Psoas muscle (tissue), 8 donors: ENCODE data around the gene RSPRY1. TPM values are rescaled to one million over a fixed set of nuclear protein-coding genes. Genes with fewer than 3 reads are reported as not detected.

ENCODE experiments used
- ATAC-seq, 4 donors: fragments of 200-7000 bp; cut with Tn5 transposase; one replicate each; pipeline ENCODE4 v1.9.1; 2020; ENCODE audit warnings: moderate library complexity in 3 of 4, mild to moderate bottlenecking in 2 of 4
- DNase-seq, 2 donors: peaks; one replicate each; pipeline ENCODE4 v3.0.0-alpha.2; 2020
- H3K27ac ChIP-seq: fragments of 200-600 bp; one replicate; pipeline ENCODE4 v1.8.0; 2022
- H3K27me3 ChIP-seq, 3 donors: fragments of 200-600 bp in 1 of 3; one replicate each; pipeline versions ENCODE4 v1.6.1 to v1.8.0; 2013 to 2022; ENCODE audit warnings: low read length in 2 of 3, mild to moderate bottlenecking in 2 of 3, moderate library complexity in 1 of 3; ENCODE audit not compliant: insufficient read depth in 3 of 3
- H3K36me3 ChIP-seq, 2 donors: fragments of 200-600 bp in 1 of 2; one replicate each; pipeline versions ENCODE4 v1.6.1 to v1.8.0; 2013 to 2022; ENCODE audit warnings: low read depth in 1 of 2, mild to moderate bottlenecking in 1 of 2, moderate library complexity in 1 of 2; ENCODE audit not compliant: insufficient read depth in 1 of 2
- H3K4me1 ChIP-seq: fragments of 200-600 bp; one replicate; pipeline ENCODE4 v1.8.0; 2022
- H3K4me3 ChIP-seq: fragments of 200-600 bp; one replicate; pipeline ENCODE4 v1.8.0; 2022; ENCODE audit warnings: mild to moderate bottlenecking
- H3K9me3 ChIP-seq: fragments of 200-600 bp; one replicate; pipeline ENCODE4 v1.8.0; 2022
- WGBS, 3 donors: extraction: QIAGEN DNeasy Blood & Tissue Kit; methylation state at CpG; one replicate each; pipeline versions ENCODE4 v1.1.6 to v1.1.7; 2013; 5-methylcytosine and 5-hydroxymethylcytosine counted together
- intact Hi-C, 2 donors: fragments of 100-400 bp; cut with DNase I; formaldehyde crosslinking; loops; one replicate each; pipeline versions ENCODE4 v1.11.0 to v1.14.2; 2022
- polyA plus RNA-seq, 3 donors: library from polyadenylated mRNA; stranded (reverse); fragments of 200-250 nt; gene quantifications; one replicate each; pipeline ENCODE4 v1.2.3, GENCODE V29; 2013
- total RNA-seq, 4 donors: library from RNA; stranded (reverse); fragmentation: NEBNext Ultra II Directional in 2 of 4; extraction: Animal tissue kit (Norgen Biotek cat#: 25700) in 2 of 4; gene quantifications; one replicate each; pipeline versions ENCODE4 v1.2.1 to v1.2.4, GENCODE V29; 2021 to 2023
- TF ChIP-seq, protein P1 (sequence below): fragments of 200-600 bp; IDR thresholded peaks from one replicate; pipeline ENCODE4 v1.8.0; 2022; ENCODE audit warnings: antibody characterized with exemption
- donor health status: healthy with polysubstance abuse.
- donor health status: DM: no; HTN: no; CAD: no; lungs with moderate emphysema.
- donor health status: Bipolar disorder and iron deficiency.
- donor health status: healthy.
- donor health status: DM: yes; HTN: yes; CAD: no.
- donor health status: DM: no; HTN: no; CAD: no.
- donor health status: DM: no; HTN: no; CAD: no.
- donor health status: DM: yes; HTN: yes; CAD: no.

The RSPRY1 gene
- total and polyA plus RNA-seq, 7 donors = 7.1 to 19.5 (median 15.2) TPM

DNA sequence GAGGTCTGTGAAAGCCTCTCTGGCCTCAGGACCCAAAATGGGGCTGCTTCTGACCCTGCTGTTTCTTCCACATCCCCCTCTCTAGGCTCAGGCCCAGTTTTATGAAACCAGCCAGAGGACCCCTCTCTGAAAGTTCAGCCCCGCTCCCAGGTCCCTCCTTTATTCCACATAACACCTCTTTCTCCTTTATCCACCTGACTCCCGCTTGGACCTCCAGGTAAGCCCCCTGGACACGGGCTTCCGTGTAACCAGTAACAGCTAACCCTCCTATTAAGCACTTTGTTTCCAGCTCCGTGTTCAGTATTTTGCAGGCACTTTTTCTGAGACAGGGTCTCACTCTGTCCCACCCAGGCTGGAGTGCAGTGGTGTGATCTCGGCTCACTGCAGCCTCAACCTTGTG lies 37.6 kb upstream of the RSPRY1 start:
- intact Hi-C loops = loop anchor here in 1 of 2 donors (10.0 kb wide), 1 partner anchor 54 kb away; the partner anchor contains the start of gene CPNE2
- no peak for DNase-seq
- WGBS, 3 donors = 90 to 97% (median 93%) methylated on average over 6 of the region's 6 CpGs
- Histone ChIP-seq H3K4me3 (no peak overlapping the region), H3K4me1 (peaks cover 21% of the 10 kb centered on the region), H3K9me3 (no peaks in the 10 kb centered on the region), H3K27me3 (no peaks in the 10 kb centered on the region), H3K36me3 (peaks cover 0 to 29% of the 10 kb centered on the region in 2 donors), H3K27ac (peak overlapping the region; percentile 36)
- ATAC-seq = no peak
- TF ChIP-seq, protein P1, sequence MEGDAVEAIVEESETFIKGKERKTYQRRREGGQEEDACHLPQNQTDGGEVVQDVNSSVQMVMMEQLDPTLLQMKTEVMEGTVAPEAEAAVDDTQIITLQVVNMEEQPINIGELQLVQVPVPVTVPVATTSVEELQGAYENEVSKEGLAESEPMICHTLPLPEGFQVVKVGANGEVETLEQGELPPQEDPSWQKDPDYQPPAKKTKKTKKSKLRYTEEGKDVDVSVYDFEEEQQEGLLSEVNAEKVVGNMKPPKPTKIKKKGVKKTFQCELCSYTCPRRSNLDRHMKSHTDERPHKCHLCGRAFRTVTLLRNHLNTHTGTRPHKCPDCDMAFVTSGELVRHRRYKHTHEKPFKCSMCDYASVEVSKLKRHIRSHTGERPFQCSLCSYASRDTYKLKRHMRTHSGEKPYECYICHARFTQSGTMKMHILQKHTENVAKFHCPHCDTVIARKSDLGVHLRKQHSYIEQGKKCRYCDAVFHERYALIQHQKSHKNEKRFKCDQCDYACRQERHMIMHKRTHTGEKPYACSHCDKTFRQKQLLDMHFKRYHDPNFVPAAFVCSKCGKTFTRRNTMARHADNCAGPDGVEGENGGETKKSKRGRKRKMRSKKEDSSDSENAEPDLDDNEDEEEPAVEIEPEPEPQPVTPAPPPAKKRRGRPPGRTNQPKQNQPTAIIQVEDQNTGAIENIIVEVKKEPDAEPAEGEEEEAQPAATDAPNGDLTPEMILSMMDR = no peak

DNA sequence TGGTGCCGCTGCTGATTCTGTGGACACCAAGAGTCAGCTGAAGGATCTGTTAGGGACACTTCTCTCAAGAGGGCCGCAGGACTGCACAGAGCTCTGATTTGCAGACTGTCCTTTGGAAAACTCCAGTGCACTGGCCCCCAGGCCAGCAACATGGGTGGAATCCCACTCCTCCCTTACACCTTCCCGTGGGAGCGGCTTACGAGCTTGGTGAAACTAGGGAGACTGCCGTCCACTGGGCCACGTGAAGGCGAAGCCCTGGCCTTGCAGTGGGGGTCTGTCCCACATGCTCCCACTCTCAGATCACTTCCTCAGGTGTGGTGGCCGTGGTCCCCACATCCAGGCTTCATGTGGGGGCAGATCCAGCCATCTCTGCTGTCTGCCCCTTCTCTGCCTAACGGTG lies 36.7 kb upstream of the RSPRY1 start:
- Histone ChIP-seq H3K9me3 (no peaks in the 10 kb centered on the region), H3K27ac (no peak overlapping the region), H3K4me3 (no peak overlapping the region), H3K4me1 (peaks cover 21% of the 10 kb centered on the region), H3K36me3 (peaks cover 1 to 38% of the 10 kb centered on the region in 2 donors), H3K27me3 (no peaks in the 10 kb centered on the region)
- intact Hi-C loops = loop anchor here in 1 of 2 donors (10.0 kb wide), 1 partner anchor 55 kb away; the partner anchor contains the start of gene CPNE2
- no peak for ATAC-seq
- 95 to 97% (median 97%) methylated on average over 10 of the region's 10 CpGs for WGBS, 3 donors
- TF ChIP-seq, protein P1 = no peak
- DNase-seq = no peak

DNA sequence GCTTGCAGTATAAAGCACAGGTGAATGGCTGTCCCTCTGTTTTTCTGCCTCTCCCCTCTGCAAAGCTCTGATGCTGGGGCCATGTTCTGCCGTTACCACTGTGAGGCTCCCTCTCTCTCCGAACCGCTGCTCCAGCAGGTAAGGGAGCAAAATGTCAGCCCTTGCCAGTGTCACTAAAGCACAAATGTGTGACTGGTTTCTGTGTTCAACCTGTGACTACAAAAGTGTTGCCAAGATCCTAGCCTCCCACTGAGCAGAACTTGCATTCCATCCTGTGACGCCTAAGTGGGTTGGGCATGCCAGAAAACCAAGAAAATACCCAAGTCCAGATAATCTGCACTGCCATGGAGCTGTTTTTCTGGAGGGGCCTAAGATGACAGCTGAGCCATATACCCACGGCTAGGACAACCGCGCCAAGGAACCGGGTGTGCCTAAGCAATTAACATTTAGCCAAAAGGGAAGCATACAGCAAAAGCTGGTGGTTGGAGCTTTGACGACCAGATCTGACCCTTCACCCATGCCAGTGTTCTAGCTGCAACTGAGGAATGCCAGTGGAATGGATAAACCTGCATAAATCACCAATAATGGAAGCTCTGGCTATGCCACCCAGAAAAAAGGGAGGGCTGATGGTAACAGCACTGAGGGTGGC lies 35.3 kb upstream of the RSPRY1 start:
- 71 to 77% (median 74%) methylated on average over 9 of the region's 9 CpGs for WGBS, 3 donors
- Histone ChIP-seq H3K27me3 (no peaks in the 10 kb centered on the region), H3K4me1 (peaks cover 15% of the 10 kb centered on the region), H3K27ac (no peak overlapping the region), H3K9me3 (no peaks in the 10 kb centered on the region), H3K36me3 (peaks cover 2 to 50% of the 10 kb centered on the region in 2 donors), H3K4me3 (no peak overlapping the region)
- no peak for DNase-seq
- TF ChIP-seq, protein P1 = no peak
- intact Hi-C loops = loop anchor here in 1 of 2 donors (10.0 kb wide), 1 partner anchor 64 kb away; no protein-coding TSS in a partner anchor
- ATAC-seq = no peak

DNA sequence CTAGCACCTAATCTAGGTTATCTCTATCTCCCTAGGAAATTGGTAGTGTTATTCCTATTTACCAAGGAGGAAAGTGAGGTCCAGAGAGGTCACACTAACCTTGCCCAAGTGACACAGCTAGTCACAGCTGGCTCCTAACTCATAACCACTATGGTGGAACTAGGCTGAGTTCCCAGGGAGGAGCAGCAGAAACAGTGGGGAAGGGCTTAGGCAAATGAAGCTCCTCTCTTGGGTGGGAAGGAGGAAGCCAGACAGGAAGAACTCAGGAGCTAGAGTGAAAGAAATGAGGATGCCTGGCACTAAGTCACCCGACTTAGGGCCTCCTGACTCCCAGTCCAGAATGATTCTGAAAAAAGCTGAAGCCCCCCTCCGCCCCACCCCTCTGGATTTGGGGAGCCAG lies 34.8 kb upstream of the RSPRY1 start:
- peaks cover 15% of the 10 kb centered on the region for H3K4me1 ChIP-seq
- H3K27me3 ChIP-seq = no peaks in the 10 kb centered on the region
- DNase-seq (no peak), ATAC-seq (no peak)
- peaks cover 2 to 55% of the 10 kb centered on the region in 2 donors for H3K36me3 ChIP-seq
- TF ChIP-seq, protein P1 = no peak
- intact Hi-C loops = loop anchor here in 1 of 2 donors (10.0 kb wide), 1 partner anchor 63 kb away; no protein-coding TSS in a partner anchor
- no peak overlapping the region for H3K27ac ChIP-seq
- H3K4me3 ChIP-seq = no peak overlapping the region
- WGBS, 3 donors = 72 to 88% (median 78%) methylated on average over 2 of the region's 2 CpGs
- no peaks in the 10 kb centered on the region for H3K9me3 ChIP-seq
